DND-41 (cell line): Measurements from ENCODE around the gene FCHO2.

Experiments used
- CTCF ChIP-seq: IDR thresholded peaks from 2 replicates; pipeline ENCODE4 v1.5.1; 2012; ENCODE audit warnings: borderline replicate concordance, low read length, moderate library complexity, mild to moderate bottlenecking; ENCODE audit not compliant: poor library complexity, severe bottlenecking; ENCODE audit errors: extremely low read depth
- EZH2 ChIP-seq: IDR thresholded peaks from 3 replicates; pipeline ENCODE4 v1.6.1; 2012; ENCODE audit warnings: borderline replicate concordance, low read depth, mild to moderate bottlenecking, moderate library complexity, low read length, inconsistent platforms; ENCODE audit not compliant: severe bottlenecking

- no peak for TF ChIP-seq CTCF
- TF ChIP-seq EZH2, result no peak
Measured at GRCh38 chr5:73007051-73007450, 51.2 kb downstream of the FCHO2 start.
